Renal cortex interstitium (tissue), 11 donors: ENCODE results near the gene VEPH1. TPM values are rescaled to one million over a fixed set of nuclear protein-coding genes. Genes with fewer than 3 reads are reported as not detected.
"Not testable (repeated sequence)": the region's sequence is repeated elsewhere in the genome, so short reads cannot be mapped to it uniquely, and the experiment has no call there.

Experiments used
- DNase-seq, 11 donors: peaks; one replicate each; pipeline ENCODE4 v3.0.0-alpha.2; 2013; ENCODE audit warnings: low read depth in 9 of 11, low spot score in 4 of 11; ENCODE audit errors: extremely low read depth in 1 of 11
- polyA plus RNA-seq, 3 donors: library from polyadenylated mRNA; unstranded; fragments of 120-200 nt; gene quantifications; one replicate each; pipeline ENCODE4 v1.2.1, GENCODE V29; 2013; ENCODE audit not compliant: insufficient read length in 3 of 3

Gene VEPH1
- polyA plus RNA-seq, 3 donors = 47.5 to 58.9 (median 47.9) TPM

GRCh38 chr3:157335233-157336076 lies 167.8 kb downstream of the VEPH1 start:
- no peak for DNase-seq

- DNase-seq = no peak
Measured at GRCh38 chr3:157333551-157333991, 169.6 kb downstream of the VEPH1 start.

GRCh38 chr3:157330206-157330605 lies 173.0 kb downstream of the VEPH1 start:
- no peak for DNase-seq

- no peak for DNase-seq
Measured at GRCh38 chr3:157329551-157329950, 173.7 kb downstream of the VEPH1 start.

GRCh38 chr3:157327837-157328236 lies 175.4 kb downstream of the VEPH1 start:
- DNase-seq = no peak

GRCh38 chr3:157327018-157327417 lies 176.2 kb downstream of the VEPH1 start:
- no peak for DNase-seq

GRCh38 chr3:157324869-157325268 lies 178.3 kb downstream of the VEPH1 start:
- not testable (repeated sequence) for DNase-seq

- DNase-seq = no peak
Measured at GRCh38 chr3:157323360-157323759, 179.9 kb downstream of the VEPH1 start.

- peak in 3 of 11 donors; percentile 10 to 21 (median 19) for DNase-seq
Measured at GRCh38 chr3:157319672-157320071, 183.5 kb downstream of the VEPH1 start.

GRCh38 chr3:157318639-157319288 lies 184.5 kb downstream of the VEPH1 start:
- no peak for DNase-seq

GRCh38 chr3:157317895-157318294 lies 185.3 kb downstream of the VEPH1 start:
- no peak for DNase-seq

- no peak for DNase-seq
Measured at GRCh38 chr3:157313186-157313585, 190.0 kb downstream of the VEPH1 start.

- no peak for DNase-seq
Measured at GRCh38 chr3:157312376-157312745, 190.9 kb downstream of the VEPH1 start.

GRCh38 chr3:157311633-157312375 lies 191.4 kb downstream of the VEPH1 start:
- DNase-seq = no peak

- DNase-seq = no peak
Measured at GRCh38 chr3:157310329-157311052, 192.7 kb downstream of the VEPH1 start.

GRCh38 chr3:157306502-157306901 lies 196.7 kb downstream of the VEPH1 start:
- DNase-seq = no peak

GRCh38 chr3:157305392-157305791 lies 197.8 kb downstream of the VEPH1 start:
- DNase-seq = no peak

- no peak for DNase-seq
Measured at GRCh38 chr3:157301755-157302154, 201.5 kb downstream of the VEPH1 start.

GRCh38 chr3:157300981-157301663 lies 202.1 kb downstream of the VEPH1 start:
- DNase-seq = no peak
